Prostate gland (tissue), 2 donors: ENCODE results near the gene KCND3. TPM values are rescaled to one million over a fixed set of nuclear protein-coding genes. Genes with fewer than 3 reads are reported as not detected.

Experiments
- DNase-seq: peaks from one replicate; pipeline ENCODE4 v3.0.0-alpha.2; 2019; ENCODE audit warnings: low spot score
- H3K27ac ChIP-seq, 2 donors: fragments of 200-600 bp; sonication (generic); 2 replicates each; pipeline ENCODE4 v1.5.1; 2017 to 2019
- H3K27me3 ChIP-seq: fragments of 200-600 bp; sonication (generic); replicated peaks from 2 replicates; pipeline ENCODE4 v1.5.1; 2019; ENCODE audit not compliant: insufficient read depth
- H3K36me3 ChIP-seq, 2 donors: fragments of 200-600 bp; sonication (generic); 1 replicate in 1 of 2; 2 replicates in 1 of 2; pipeline versions ENCODE4 v1.5.1 to v1.8.1; 2017 to 2019
- H3K4me1 ChIP-seq: fragments of 200-600 bp; sonication (generic); replicated peaks from 2 replicates; pipeline ENCODE4 v1.5.1; 2019
- H3K4me3 ChIP-seq, 2 donors: fragments of 200-600 bp; sonication (generic); 2 replicates each; pipeline ENCODE4 v1.5.1; 2017 to 2019
- H3K9me3 ChIP-seq: fragments of 200-600 bp; sonication (generic); 2 replicates; pipeline ENCODE4 v1.5.1; 2017
- CTCF ChIP-seq, 4 experiments: fragments of 200-600 bp in 2 of 4; fragments of 450-650 bp in 2 of 4; sonication (generic) in 2 of 4; IDR thresholded peaks; 1 replicate in 3 of 4; 2 replicates in 1 of 4; pipeline ENCODE4 v1.5.1; 2016 to 2019; ENCODE audit warnings: antibody characterized with exemption in 4 of 4, mild to moderate bottlenecking in 2 of 4, moderate library complexity in 2 of 4
- POLR2A ChIP-seq: fragments of 450-650 bp; IDR thresholded peaks from one replicate; pipeline ENCODE4 v1.6.1; 2016; ENCODE audit warnings: antibody characterized with exemption, mild to moderate bottlenecking
- POLR2AphosphoS5 ChIP-seq: sonication (generic); formaldehyde crosslinking; IDR thresholded peaks from one replicate; pipeline ENCODE4 v1.6.1; 2017; ENCODE audit warnings: antibody characterized with exemption
- WGBS: methylation state at CpG from one replicate; pipeline ENCODE4 v1.1.5; 2018; 5-methylcytosine and 5-hydroxymethylcytosine counted together
- intact Hi-C: fragments of 100-400 bp; cut with DNase I; formaldehyde crosslinking; loops from one replicate; pipeline ENCODE4 v1.14.2; 2022
- total RNA-seq, 2 donors: library from RNA; depleted of rRNA; stranded (reverse); fragments of >200 nt; gene quantifications; one replicate each; pipeline ENCODE4 v1.1.0, GENCODE V29; 2016

Gene KCND3
- total RNA-seq, 2 donors from 2014 or later: 17.1 to 27.3 TPM

GRCh38 chr1:111908011-111908621 is 81.4 kb downstream of the KCND3 start:
- no peak for DNase-seq
- intact Hi-C loops: no loop called here
- WGBS: 93% methylated on average over 3 of the region's 3 CpGs
- Histone ChIP-seq H3K4me3 (no peak overlapping the region), H3K27me3 (no peaks in the 10 kb centered on the region), H3K36me3 (no peaks in the 10 kb centered on the region), H3K9me3 (no peaks in the 10 kb centered on the region), H3K27ac (no peak overlapping the region), H3K4me1 (no peaks in the 10 kb centered on the region)
- TF ChIP-seq POLR2AphosphoS5 (no peak), CTCF (IDR thresholded peaks at IDR 0.05) (no peak), POLR2A (no peak)

GRCh38 chr1:111907321-111907720 is 82.1 kb downstream of the KCND3 start:
- no peak overlapping the region for H3K27ac ChIP-seq
- no peak for DNase-seq
- no peaks in the 10 kb centered on the region for H3K36me3 ChIP-seq
- H3K9me3 ChIP-seq: no peaks in the 10 kb centered on the region
- no peaks in the 10 kb centered on the region for H3K27me3 ChIP-seq
- no peaks in the 10 kb centered on the region for H3K4me1 ChIP-seq
- no peak overlapping the region for H3K4me3 ChIP-seq
- WGBS: 81% methylated on average over 3 of the region's 3 CpGs
- intact Hi-C loops: no loop called here
- no peak for TF ChIP-seq POLR2A
- TF ChIP-seq POLR2AphosphoS5: no peak
- TF ChIP-seq CTCF (IDR thresholded peaks at IDR 0.05): no peak

- 42% methylated on average over 1 of the region's 1 CpG for WGBS
- TF ChIP-seq CTCF (IDR thresholded peaks at IDR 0.05) (no peak), POLR2AphosphoS5 (no peak), POLR2A (no peak)
- no peak overlapping the region for H3K4me3 ChIP-seq
- no peak for DNase-seq
- intact Hi-C loops: no loop called here
- no peaks in the 10 kb centered on the region for H3K36me3 ChIP-seq
- no peaks in the 10 kb centered on the region for H3K4me1 ChIP-seq
- H3K27ac ChIP-seq: no peak overlapping the region
- H3K9me3 ChIP-seq: no peaks in the 10 kb centered on the region
- H3K27me3 ChIP-seq: no peaks in the 10 kb centered on the region
These were observed 82.7 kb downstream of the KCND3 start for GRCh38 chr1:111906816-111907215.

- no peak for DNase-seq
- Histone ChIP-seq H3K4me3 (no peak overlapping the region), H3K4me1 (no peaks in the 10 kb centered on the region), H3K9me3 (no peaks in the 10 kb centered on the region), H3K27me3 (no peaks in the 10 kb centered on the region), H3K27ac (no peak overlapping the region), H3K36me3 (no peaks in the 10 kb centered on the region)
- intact Hi-C loops: no loop called here
- TF ChIP-seq POLR2A: no peak
- TF ChIP-seq POLR2AphosphoS5: no peak
- TF ChIP-seq CTCF (IDR thresholded peaks at IDR 0.05): no peak
- WGBS: 91% methylated on average over 4 of the region's 4 CpGs
These were observed 83.4 kb downstream of the KCND3 start for GRCh38 chr1:111906111-111906510.

- Histone ChIP-seq H3K36me3 (no peaks in the 10 kb centered on the region), H3K4me3 (no peak overlapping the region), H3K27ac (no peak overlapping the region), H3K9me3 (no peaks in the 10 kb centered on the region), H3K27me3 (no peaks in the 10 kb centered on the region), H3K4me1 (no peaks in the 10 kb centered on the region)
- TF ChIP-seq POLR2A (no peak), CTCF (IDR thresholded peaks at IDR 0.05) (no peak)
- intact Hi-C loops: no loop called here
- WGBS: 54% methylated on average over 18 of the region's 20 CpGs
- DNase-seq: no peak
These were observed 84.8 kb downstream of the KCND3 start for GRCh38 chr1:111904478-111905218.
